DOHH2 (cell line): Measurements from ENCODE around the gene PLA1A.

ENCODE experiments used
- EZH2phosphoT487 ChIP-seq: fragments of 200-600 bp; sonication (generic); IDR thresholded peaks from 2 replicates; pipeline ENCODE4 v1.6.1; 2017; ENCODE audit warnings: borderline replicate concordance, mild to moderate bottlenecking, antibody characterized with exemption, low read length, moderate library complexity, mixed read lengths
- TF ChIP-seq, protein P1 (sequence below): fragments of 200-600 bp; sonication (generic); IDR thresholded peaks from one replicate; pipeline ENCODE4 v1.5.1; 2014; ENCODE audit warnings: antibody characterized with exemption, mild to moderate bottlenecking, low read depth, low read length; ENCODE audit not compliant: poor library complexity, severe bottlenecking

DNA sequence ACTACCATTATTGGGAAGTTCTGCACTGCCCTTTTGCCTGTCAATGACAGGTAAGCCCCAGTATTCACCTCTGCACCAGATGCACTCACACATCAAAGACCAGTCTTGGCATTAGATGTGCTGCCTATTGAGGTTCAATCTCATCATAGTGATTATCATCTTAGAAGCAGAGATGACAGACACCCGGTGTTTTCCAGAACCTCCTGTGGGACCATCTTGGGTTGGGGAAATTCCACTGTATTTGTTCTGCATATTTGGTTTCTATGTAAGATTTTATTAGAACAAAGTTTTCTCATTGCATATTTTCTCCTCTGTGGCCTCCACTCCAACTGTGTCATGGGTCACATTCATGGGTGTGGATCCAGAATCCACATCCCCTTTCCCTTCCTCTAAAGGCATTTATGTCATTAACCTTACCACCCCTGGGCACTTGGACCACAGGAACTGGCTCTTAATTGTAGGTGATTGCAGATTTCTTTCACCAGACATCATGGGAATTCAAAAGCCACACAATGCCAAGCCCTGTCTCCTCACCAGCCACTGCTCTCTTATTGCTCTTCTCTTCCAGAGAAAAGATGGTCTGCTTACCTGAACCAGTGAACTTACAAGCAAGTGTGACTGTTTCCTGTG lies 31.2 kb downstream of the PLA1A start:
- TF ChIP-seq, protein P1, sequence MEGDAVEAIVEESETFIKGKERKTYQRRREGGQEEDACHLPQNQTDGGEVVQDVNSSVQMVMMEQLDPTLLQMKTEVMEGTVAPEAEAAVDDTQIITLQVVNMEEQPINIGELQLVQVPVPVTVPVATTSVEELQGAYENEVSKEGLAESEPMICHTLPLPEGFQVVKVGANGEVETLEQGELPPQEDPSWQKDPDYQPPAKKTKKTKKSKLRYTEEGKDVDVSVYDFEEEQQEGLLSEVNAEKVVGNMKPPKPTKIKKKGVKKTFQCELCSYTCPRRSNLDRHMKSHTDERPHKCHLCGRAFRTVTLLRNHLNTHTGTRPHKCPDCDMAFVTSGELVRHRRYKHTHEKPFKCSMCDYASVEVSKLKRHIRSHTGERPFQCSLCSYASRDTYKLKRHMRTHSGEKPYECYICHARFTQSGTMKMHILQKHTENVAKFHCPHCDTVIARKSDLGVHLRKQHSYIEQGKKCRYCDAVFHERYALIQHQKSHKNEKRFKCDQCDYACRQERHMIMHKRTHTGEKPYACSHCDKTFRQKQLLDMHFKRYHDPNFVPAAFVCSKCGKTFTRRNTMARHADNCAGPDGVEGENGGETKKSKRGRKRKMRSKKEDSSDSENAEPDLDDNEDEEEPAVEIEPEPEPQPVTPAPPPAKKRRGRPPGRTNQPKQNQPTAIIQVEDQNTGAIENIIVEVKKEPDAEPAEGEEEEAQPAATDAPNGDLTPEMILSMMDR = no peak
- no peak for TF ChIP-seq EZH2phosphoT487
